Fibroblast of lung (primary cell): ENCODE results near the gene TSC1.

Experiments used
- CTCF ChIP-seq, 2 donors: IDR thresholded peaks in 1 of 2; conservative IDR thresholded peaks in 1 of 2; 1 replicate in 1 of 2; 2 replicates in 1 of 2; pipeline ENCODE4 v1.5.1; 2011 to 2012; ENCODE audit warnings: low read length in 2 of 2, control low read depth in 1 of 2, inconsistent platforms in 1 of 2, low read depth in 1 of 2, mild to moderate bottlenecking in 1 of 2
- EZH2 ChIP-seq: IDR thresholded peaks from 2 replicates; pipeline ENCODE4 v1.5.1; 2012; ENCODE audit warnings: low read length, control low read depth, mild to moderate bottlenecking; ENCODE audit errors: missing control alignments

- TF ChIP-seq CTCF (conservative IDR thresholded peaks at IDR 0.05 in 1 of 2, IDR thresholded peaks at IDR 0.05 in 1 of 2; ENCODE audit: low read depth in 1 of 2, low read length in 2 of 2), result no peak
- no peak for TF ChIP-seq EZH2
These were observed 61.8 kb downstream of the TSC1 start for GRCh38 chr9:132882616-132883015.
